H1 (cell line): ENCODE data around the gene CDH1. TPM values are rescaled to one million over a fixed set of nuclear protein-coding genes. Genes with fewer than 3 reads are reported as not detected.

Experiments
- CTCF ChIA-PET: fragments of 300-600 bp; sonication (Branson Sonifier 250); formaldehyde crosslinking; loops from one replicate; lab custom pipeline; 2021; ENCODE audit not compliant: partially characterized antibody; lab: Charles Lee
- POLR2A ChIA-PET: fragments of 300-600 bp; sonication (Branson Sonifier 250); formaldehyde crosslinking; loops from one replicate; lab custom pipeline; 2021; ENCODE audit warnings: inconsistent platforms; ENCODE audit not compliant: partially characterized antibody; lab: Charles Lee
- DNase-seq, 2 experiments: peaks; one replicate each; pipeline versions ENCODE4 v3.0.0 to v3.0.0-alpha.2; 2010 to 2022; ENCODE audit warnings: low spot score in 2 of 2, low read depth in 1 of 2, mixed read lengths in 1 of 2
- FAIRE-seq: peaks from 2 replicates; lab custom pipeline; 2011; peaks lifted over from hg19 to GRCh38; lab: Jason Lieb, UNC
- H2AFZ ChIP-seq: 2 replicates; pipeline ENCODE4 v1.8.1; 2012; ENCODE audit warnings: low read length, inconsistent platforms
- H2AK5ac ChIP-seq: 2 replicates; pipeline ENCODE4 v1.6.1; 2013; ENCODE audit warnings: low read depth, low read length
- H2BK120ac ChIP-seq: replicated peaks from 2 replicates; pipeline ENCODE3; 2013; ENCODE audit warnings: low read depth, low read length, inconsistent platforms
- H2BK12ac ChIP-seq: 2 replicates; pipeline ENCODE4 v1.6.1; 2013; ENCODE audit warnings: low read depth, low read length
- H2BK15ac ChIP-seq: 2 replicates; pipeline ENCODE4 v1.6.1; 2013; ENCODE audit warnings: low read length
- H2BK20ac ChIP-seq: 2 replicates; pipeline ENCODE4 v1.6.1; 2013; ENCODE audit warnings: low read length
- H2BK5ac ChIP-seq: 2 replicates; pipeline ENCODE4 v1.6.1; 2013; ENCODE audit warnings: low read depth, low read length
- H3K14ac ChIP-seq: 2 replicates; pipeline ENCODE4 v1.6.1; 2013; ENCODE audit warnings: inconsistent platforms; ENCODE audit not compliant: insufficient read length
- H3K18ac ChIP-seq: 2 replicates; pipeline ENCODE4 v1.6.1; 2013; ENCODE audit warnings: low read length; ENCODE audit errors: extremely low read depth
- H3K23ac ChIP-seq: 2 replicates; pipeline ENCODE4 v1.6.1; 2013; ENCODE audit warnings: inconsistent platforms; ENCODE audit not compliant: insufficient read length
- H3K23me2 ChIP-seq: 2 replicates; pipeline ENCODE4 v1.6.1; 2013; ENCODE audit warnings: low read depth, low read length
- H3K27ac ChIP-seq: 2 replicates; pipeline ENCODE4 v1.6.1; 2011; ENCODE audit warnings: low read depth, low read length, inconsistent platforms
- H3K27me3 ChIP-seq, 4 experiments: replicated peaks in 1 of 4; 1 replicate in 1 of 4; 2 replicates in 3 of 4; pipeline versions ENCODE4 v1.6.1 to v1.8.1; 2011 to 2013; ENCODE audit warnings: low read length in 3 of 4, mild to moderate bottlenecking in 3 of 4, inconsistent platforms in 2 of 4, mixed read lengths in 2 of 4, moderate library complexity in 1 of 4; ENCODE audit not compliant: control insufficient read depth in 3 of 4, insufficient read depth in 3 of 4; ENCODE audit errors: extremely low read depth in 1 of 4
- H3K36me3 ChIP-seq, 4 experiments: 2 replicates each; pipeline versions ENCODE4 v1.6.1 to v1.8.1; 2011 to 2013; ENCODE audit warnings: mild to moderate bottlenecking in 4 of 4, low read length in 3 of 4, moderate library complexity in 2 of 4, control low read depth in 1 of 4, inconsistent platforms in 1 of 4; ENCODE audit not compliant: insufficient read depth in 4 of 4, control insufficient read depth in 2 of 4
- H3K4ac ChIP-seq: replicated peaks from 2 replicates; pipeline ENCODE3; 2013; ENCODE audit warnings: low read length, low read depth, mixed read lengths, inconsistent platforms; ENCODE audit not compliant: insufficient read length
- H3K4me1 ChIP-seq, 4 experiments: replicated peaks in 1 of 4; 1 replicate in 1 of 4; 2 replicates in 3 of 4; pipeline versions ENCODE4 v1.6.1 to v1.8.1; 2011 to 2013; ENCODE audit warnings: low read length in 3 of 4, inconsistent platforms in 2 of 4, mixed read lengths in 1 of 4; ENCODE audit not compliant: insufficient read depth in 4 of 4, control insufficient read depth in 3 of 4
- H3K4me2 ChIP-seq, 2 experiments: 2 replicates each; pipeline versions ENCODE4 v1.6.1 to v1.8.1; 2011 to 2013; ENCODE audit warnings: low read depth in 2 of 2, low read length in 2 of 2, control low read depth in 1 of 2, inconsistent platforms in 1 of 2, mild to moderate bottlenecking in 1 of 2; ENCODE audit not compliant: insufficient read depth in 1 of 2
- H3K4me3 ChIP-seq, 4 experiments: fragments of 200-600, 300-600 bp in 1 of 4; sonication (generic), shearing (Covaris generic), sonication (Bioruptor Twin) in 1 of 4; 2 replicates each; pipeline versions ENCODE4 v1.5.1 to v1.8.1; 2011 to 2016; ENCODE audit warnings: low read length in 4 of 4, low read depth in 3 of 4, control low read depth in 2 of 4, inconsistent platforms in 2 of 4, mild to moderate bottlenecking in 2 of 4, mixed read lengths in 1 of 4, moderate library complexity in 1 of 4; ENCODE audit not compliant: insufficient read depth in 2 of 4; ENCODE audit errors: extremely low read depth in 1 of 4
- H3K56ac ChIP-seq: replicated peaks from 2 replicates; pipeline ENCODE3; 2013; ENCODE audit warnings: low read depth, mild to moderate bottlenecking, mixed read lengths, low read length, inconsistent platforms; ENCODE audit not compliant: insufficient read length
- H3K79me1 ChIP-seq: 2 replicates; pipeline ENCODE4 v1.6.1; 2013; ENCODE audit warnings: low read depth, low read length, control low read depth
- H3K79me2 ChIP-seq, 2 experiments: 2 replicates each; pipeline versions ENCODE4 v1.6.1 to v1.8.1; 2012 to 2013; ENCODE audit warnings: low read length in 2 of 2, mild to moderate bottlenecking in 2 of 2, inconsistent platforms in 1 of 2; ENCODE audit not compliant: insufficient read depth in 2 of 2, control insufficient read depth in 1 of 2
- H3K9ac ChIP-seq, 4 experiments: replicated peaks in 1 of 4; 1 replicate in 1 of 4; 2 replicates in 3 of 4; pipeline versions ENCODE4 v1.6.1 to v1.8.1; 2011 to 2013; ENCODE audit warnings: low read depth in 3 of 4, low read length in 3 of 4, control low read depth in 2 of 4, mild to moderate bottlenecking in 2 of 4, moderate library complexity in 2 of 4, inconsistent platforms in 1 of 4; ENCODE audit errors: extremely low read depth in 1 of 4
- H3K9me3 ChIP-seq, 2 experiments: 2 replicates each; pipeline versions ENCODE4 v1.6.1 to v1.8.1; 2012 to 2013; ENCODE audit warnings: mild to moderate bottlenecking in 2 of 2, moderate library complexity in 2 of 2, control low read depth in 1 of 2, inconsistent platforms in 1 of 2, low read depth in 1 of 2, low read length in 1 of 2, mixed read lengths in 1 of 2; ENCODE audit not compliant: insufficient read depth in 2 of 2
- H4K20me1 ChIP-seq, 2 experiments: replicated peaks in 1 of 2; 2 replicates each; pipeline versions ENCODE3 to v1.8.1; 2011 to 2013; ENCODE audit warnings: inconsistent platforms in 2 of 2, low read length in 2 of 2, mild to moderate bottlenecking in 1 of 2; ENCODE audit not compliant: insufficient read depth in 2 of 2, control insufficient read depth in 1 of 2
- H4K5ac ChIP-seq: 2 replicates; pipeline ENCODE4 v1.6.1; 2013; ENCODE audit warnings: low read length, low read depth, mixed read lengths, inconsistent platforms; ENCODE audit not compliant: insufficient read length
- H4K8ac ChIP-seq: 2 replicates; pipeline ENCODE4 v1.8.0; 2013; ENCODE audit warnings: mild to moderate bottlenecking, moderate library complexity, low read length, inconsistent platforms; ENCODE audit not compliant: insufficient read depth; ENCODE audit errors: extremely low read depth
- H4K91ac ChIP-seq: replicated peaks from 2 replicates; pipeline ENCODE3; 2013; ENCODE audit warnings: low read length, mixed read lengths, inconsistent platforms; ENCODE audit not compliant: insufficient read length
- ASH2L ChIP-seq: fragments of 200-600, 300-600 bp; sonication (generic); IDR thresholded peaks from one replicate; pipeline ENCODE4 v1.7.1; 2017; ENCODE audit warnings: low read length
- CTCF ChIP-seq, 3 experiments: IDR thresholded peaks; 1 replicate in 2 of 3; 2 replicates in 1 of 3; pipeline versions ENCODE4 v1.5.1 to v1.6.1; 2011; ENCODE audit warnings: low read length in 3 of 3, mild to moderate bottlenecking in 3 of 3, inconsistent platforms in 2 of 3, low read depth in 1 of 3, moderate library complexity in 1 of 3; ENCODE audit not compliant: insufficient read depth in 1 of 3; ENCODE audit errors: control extremely low read depth in 1 of 3
- GTF2F1 ChIP-seq: IDR thresholded peaks from 2 replicates; pipeline ENCODE4 v1.6.1; 2012; ENCODE audit warnings: low read depth, low read length, improper control_type of control experiment, borderline replicate concordance
- KDM4A ChIP-seq: IDR thresholded peaks from one replicate; pipeline ENCODE4 v1.7.1; 2012; ENCODE audit warnings: low read depth, mild to moderate bottlenecking, moderate library complexity, low read length, inconsistent platforms; ENCODE audit not compliant: severe bottlenecking
- POU5F1 ChIP-seq: IDR thresholded peaks from 2 replicates; pipeline ENCODE4 v1.6.1; 2011; ENCODE audit warnings: low read depth, mild to moderate bottlenecking, low read length, moderate library complexity
- RNF2 ChIP-seq: fragments of 200-900, 300-1000 bp; sonication (generic); IDR thresholded peaks from 2 replicates; pipeline ENCODE4 v1.7.1; 2016; ENCODE audit warnings: borderline replicate concordance, low read depth, mild to moderate bottlenecking, antibody characterized with exemption, low read length; ENCODE audit not compliant: poor library complexity, severe bottlenecking; ENCODE audit errors: missing control alignments
- SIN3A ChIP-seq, 2 experiments: IDR thresholded peaks in 1 of 2; conservative IDR thresholded peaks in 1 of 2; 2 replicates each; pipeline ENCODE4 v1.6.1; 2011 to 2012; ENCODE audit warnings: low read length in 2 of 2, improper control_type of control experiment in 1 of 2, low read depth in 1 of 2, mild to moderate bottlenecking in 1 of 2
- TAF1 ChIP-seq: IDR thresholded peaks from 2 replicates; pipeline ENCODE4 v1.6.1; 2011; ENCODE audit warnings: mild to moderate bottlenecking, low read depth, low read length
- USF2 ChIP-seq: IDR thresholded peaks from 2 replicates; pipeline ENCODE4 v1.6.1; 2011; ENCODE audit warnings: low read length, improper control_type of control experiment
- WGBS, 2 experiments: shearing (Covaris generic) in 1 of 2; methylation state at CpG; one replicate each; pipeline versions ENCODE4 v1.1.6 to v1.1.7; 2013 to 2015; ENCODE audit warnings: low lambda C conversion rate in 2 of 2, mixed read lengths in 2 of 2, inconsistent platforms in 1 of 2, low coverage in 1 of 2, missing lambda C conversion rate in 1 of 2; ENCODE audit not compliant: insufficient replicate concordance in 2 of 2, insufficient coverage in 1 of 2, insufficient read length in 1 of 2; ENCODE audit errors: extremely low coverage in 1 of 2, missing lambda C conversion rate in 1 of 2; 5-methylcytosine and 5-hydroxymethylcytosine counted together
- polyA plus RNA-seq, 7 experiments: library from polyadenylated mRNA; depleted of rRNA in 3 of 7; stranded (reverse) in 5 of 7; unstranded in 2 of 7; fragments of >200 nt in 5 of 7; fragments of 200-250 nt in 2 of 7; gene quantifications; 1 replicate in 5 of 7; 2 replicates in 1 of 7; 4 replicates in 1 of 7; pipeline versions ENCODE4 v1.2.1 to v1.2.3, GENCODE V29; 2011 to 2013; ENCODE audit warnings: missing spikeins in 2 of 7, mixed read lengths in 2 of 7
- total RNA-seq: library from RNA; stranded (reverse); fragmentation: NEBNext Ultra II Directional; extraction: Animal tissue kit (Norgen Biotek cat#: 25700); gene quantifications from 2 replicates; pipeline ENCODE4 v1.2.1, GENCODE V29; 2021

CDH1 gene
- total and polyA plus RNA-seq, 2 of the 8 experiments (the other 6 are each of a cell fraction or from before 2014, with no cell fraction given): 133 to 265 TPM

- no peak overlapping the region for H2BK12ac ChIP-seq
- no peak overlapping the region for H2BK20ac ChIP-seq
- peaks cover 6% of the 10 kb centered on the region; the same call in 1 of the 2 replicates for H3K79me1 ChIP-seq
- DNase-seq (no peak), FAIRE-seq (no peak)
- H4K20me1 ChIP-seq: peaks cover 0 to 6% of the 10 kb centered on the region in 2 experiments
- H4K5ac ChIP-seq: no peak overlapping the region
- no peak overlapping the region for H3K9ac ChIP-seq
- ChIA-PET CTCF (interaction anchor here (0.6 to 4.7 kb wide), 6 partner anchors 11 to 163 kb away, joined by 3 to 21 read pairs (median 4); no protein-coding TSS in a partner anchor), POLR2A (interaction anchor here (0.8 to 2.1 kb wide), 3 partner anchors 14 to 24 kb away, joined by 3 to 6 read pairs (median 4); no protein-coding TSS in a partner anchor)
- H3K4me3 ChIP-seq: no peak overlapping the region
- no peak overlapping the region for H2BK15ac ChIP-seq
- H2BK120ac ChIP-seq: no peak overlapping the region
- H3K4me1 ChIP-seq: no peaks in the 10 kb centered on the region; a peak in 1 of 7 replicates
- no peak overlapping the region for H2AFZ ChIP-seq
- no peaks in the 10 kb centered on the region for H3K27me3 ChIP-seq
- H3K4ac ChIP-seq: no peak overlapping the region
- no peaks in the 10 kb centered on the region for H3K9me3 ChIP-seq
- H3K36me3 ChIP-seq: peaks cover 0 to 21% (median 7%) of the 10 kb centered on the region in 4 experiments; a peak in 5 of 8 replicates
- H2AK5ac ChIP-seq: peak overlapping the region; percentile 10; the same call in 1 of the 2 replicates
- H2BK5ac ChIP-seq: peak overlapping the region; percentile 18; the same call in 1 of the 2 replicates
- no peak overlapping the region for H3K23ac ChIP-seq
- H3K4me2 ChIP-seq: no peak overlapping the region
- H3K27ac ChIP-seq: no peak overlapping the region
- WGBS, 2 experiments: 93% methylated on average over 8 of the region's 8 CpGs; no CpG with 5 or more reads in 1 of the 2 experiments
- no peak overlapping the region for H4K91ac ChIP-seq
- H3K18ac ChIP-seq: no peak overlapping the region
- H3K23me2 ChIP-seq: no peaks in the 10 kb centered on the region
- peak overlapping the region; percentile 23 for H4K8ac ChIP-seq
- H3K14ac ChIP-seq: no peak overlapping the region
- peaks cover 0 to 65% of the 10 kb centered on the region in 2 experiments; a peak in 2 of 4 replicates for H3K79me2 ChIP-seq
- H3K56ac ChIP-seq: no peak overlapping the region
- TF ChIP-seq GTF2F1 (no peak), CTCF (IDR thresholded peaks at IDR 0.05; ENCODE audit: control extremely low read depth in 1 of 3, insufficient read depth in 1 of 3, low read depth in 1 of 3, low read length in 3 of 3) (no peak), KDM4A (no peak), TAF1 (no peak), RNF2 (no peak), SIN3A (conservative IDR thresholded peaks at IDR 0.05 in 1 of 2, IDR thresholded peaks at IDR 0.05 in 1 of 2; ENCODE audit: low read depth in 1 of 2, low read length in 2 of 2) (no peak), POU5F1 (no peak), USF2 (no peak), ASH2L (no peak)
Measured at GRCh38 chr16:68770671-68771070, 33.6 kb downstream of the CDH1 start.
